WI38 (cell line): ENCODE results near the gene CHD5.

Source experiments
- H3K4me3 ChIP-seq: 2 replicates; pipeline ENCODE4 v1.5.1; 2011; ENCODE audit warnings: low read depth, mild to moderate bottlenecking, control low read depth, low read length
- CTCF ChIP-seq: IDR thresholded peaks from 2 replicates; pipeline ENCODE4 v1.5.1; 2012; ENCODE audit warnings: low read depth, mild to moderate bottlenecking, control low read depth, low read length

Gene CHD5

DNA sequence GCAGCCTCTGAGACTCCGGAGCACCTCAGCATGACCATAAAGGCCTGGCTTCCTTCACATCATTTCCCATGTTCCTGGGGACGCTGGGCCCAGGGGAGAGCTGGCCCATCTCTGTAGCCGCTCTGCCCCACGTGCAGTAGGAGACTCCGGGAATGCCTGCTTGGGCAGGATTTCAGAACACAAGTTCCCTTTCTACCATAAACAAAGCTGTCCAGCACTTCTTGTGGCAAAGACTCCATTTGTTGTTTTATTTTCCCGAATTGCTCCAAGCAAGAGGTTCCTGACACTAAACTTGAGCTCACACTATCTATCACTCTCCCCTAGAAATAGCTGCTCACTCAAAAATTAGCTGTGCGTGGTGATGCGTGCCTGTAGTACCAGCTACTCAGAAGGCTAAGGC, 21.9 kb downstream of the CHD5 start:
- no peak overlapping the region for H3K4me3 ChIP-seq

DNA sequence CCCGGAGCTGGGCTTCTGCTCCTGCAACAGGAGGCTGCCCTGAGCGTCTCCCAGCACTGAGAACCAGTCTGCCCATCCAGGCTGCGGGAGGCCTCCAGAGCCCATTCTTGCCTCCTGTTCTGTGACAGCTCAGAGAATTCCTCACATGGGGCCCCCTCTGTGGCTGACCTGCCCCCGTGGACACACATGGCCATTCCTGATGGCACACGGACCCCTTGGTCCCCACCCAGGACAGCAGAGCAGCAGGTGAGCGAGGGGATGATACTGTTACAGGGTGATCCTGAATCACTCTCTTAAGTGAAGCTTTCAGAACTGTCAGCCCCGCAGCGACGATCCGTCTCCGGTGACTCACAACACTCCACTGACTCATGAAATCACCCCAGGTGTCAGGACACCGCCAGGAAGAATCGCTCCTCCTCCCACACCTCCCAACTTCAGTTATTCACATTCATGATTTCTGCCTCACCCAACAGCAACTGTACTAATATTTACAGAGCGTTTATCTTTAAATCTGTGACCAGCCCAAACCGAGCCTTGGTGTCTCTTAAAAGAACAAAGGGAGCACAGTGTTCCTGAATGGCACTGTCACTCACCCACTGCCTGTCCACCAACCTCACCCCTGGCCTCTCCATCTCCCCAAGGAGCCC, 22.5 kb downstream of the CHD5 start:
- no peak overlapping the region for H3K4me3 ChIP-seq
- no peak for TF ChIP-seq CTCF

More for the DNA sequence above, 21.9 kb downstream of the CHD5 start:
- no peak for TF ChIP-seq CTCF

DNA sequence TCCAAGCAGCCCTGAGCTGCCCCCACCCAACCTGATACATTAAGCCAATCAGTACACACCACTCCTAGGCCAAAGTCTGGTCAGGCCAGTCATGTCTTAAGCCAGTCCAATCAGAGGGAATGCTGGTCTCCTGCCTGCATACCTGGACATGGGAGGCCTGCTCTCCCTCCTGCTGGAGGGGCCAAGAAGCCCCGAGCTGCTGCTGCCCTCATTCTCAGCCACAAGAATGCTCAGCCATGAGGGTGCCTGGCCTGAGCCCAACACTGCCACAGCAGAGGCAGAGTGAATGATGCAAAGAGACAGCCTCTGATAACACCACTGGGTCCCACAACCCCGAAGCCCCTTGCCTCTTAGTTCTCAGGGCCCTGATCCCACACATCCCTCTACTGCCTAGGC, 23.0 kb downstream of the CHD5 start:
- H3K4me3 ChIP-seq: no peak overlapping the region

GRCh38 chr1:6154525-6155319, 25.4 kb downstream of the CHD5 start:
- no peak overlapping the region for H3K4me3 ChIP-seq

More for the DNA sequence above, 23.0 kb downstream of the CHD5 start:
- TF ChIP-seq CTCF: no peak

DNA sequence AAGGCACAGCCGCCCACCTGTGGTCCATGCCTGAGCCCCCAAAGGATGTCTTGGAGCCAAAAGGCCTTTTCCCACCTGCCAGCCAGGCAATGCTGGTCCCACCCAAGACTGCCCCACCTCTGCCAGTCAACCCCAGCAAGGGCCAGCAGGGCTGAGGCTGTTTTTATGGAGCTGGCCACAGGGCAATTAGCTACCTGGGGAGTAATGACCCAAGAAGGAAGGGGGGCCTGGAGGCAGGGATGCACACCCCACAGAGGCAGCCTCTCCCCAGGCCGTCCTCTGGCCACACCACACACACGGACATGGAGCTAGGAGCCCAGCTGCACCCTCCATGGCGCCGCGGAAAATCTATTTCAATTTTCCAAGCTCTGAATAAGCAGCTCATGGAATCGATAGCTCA, 27.2 kb downstream of the CHD5 start:
- H3K4me3 ChIP-seq: no peak overlapping the region
- no peak for TF ChIP-seq CTCF

More at GRCh38 chr1:6154525-6155319, 25.4 kb downstream of the CHD5 start:
- no peak for TF ChIP-seq CTCF

GRCh38 chr1:6152181-6152580, 27.9 kb downstream of the CHD5 start:
- no peak overlapping the region for H3K4me3 ChIP-seq
- no peak for TF ChIP-seq CTCF

DNA sequence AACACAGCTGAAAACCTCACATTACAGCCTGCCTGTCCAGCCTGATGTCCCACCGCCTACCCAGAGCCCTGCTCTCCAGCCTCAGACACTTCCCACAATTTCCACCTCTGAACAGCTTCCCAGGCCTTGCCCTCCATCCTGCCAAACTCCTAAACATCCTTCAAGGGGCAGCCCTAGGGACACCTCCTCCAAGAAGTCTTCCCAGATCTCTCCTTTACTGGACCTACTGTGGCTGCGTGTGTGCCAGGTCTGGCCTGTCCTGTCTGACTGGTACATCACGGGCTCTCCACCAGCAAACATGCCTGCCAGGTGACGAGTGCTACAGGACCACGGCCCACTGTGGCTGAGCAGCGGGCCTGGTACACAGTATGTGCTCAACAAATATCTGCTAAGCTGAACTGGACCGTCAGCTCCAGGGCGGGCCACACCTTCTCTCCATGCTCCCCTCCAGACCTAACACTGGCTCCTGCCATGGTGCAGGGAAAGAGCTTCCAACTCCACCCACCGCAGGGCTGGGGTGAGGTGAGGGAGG, 28.8 kb downstream of the CHD5 start:
- no peak overlapping the region for H3K4me3 ChIP-seq
- TF ChIP-seq CTCF: no peak
